Hematopoietic multipotent progenitor cell treated with erythropoietin and hydrocortisone succinate and interleukin-3 and kit ligand, for 8 days (in vitro differentiated cells): Measurements from ENCODE around the gene ZSCAN5C.
"Not testable (repeated sequence)": the region's sequence is repeated elsewhere in the genome, so short reads cannot be mapped to it uniquely, and the experiment has no call there.

Experiments used
- DNase-seq: peaks from one replicate; pipeline ENCODE4 v3.0.0-alpha.2; 2015

The ZSCAN5C gene, protein sequence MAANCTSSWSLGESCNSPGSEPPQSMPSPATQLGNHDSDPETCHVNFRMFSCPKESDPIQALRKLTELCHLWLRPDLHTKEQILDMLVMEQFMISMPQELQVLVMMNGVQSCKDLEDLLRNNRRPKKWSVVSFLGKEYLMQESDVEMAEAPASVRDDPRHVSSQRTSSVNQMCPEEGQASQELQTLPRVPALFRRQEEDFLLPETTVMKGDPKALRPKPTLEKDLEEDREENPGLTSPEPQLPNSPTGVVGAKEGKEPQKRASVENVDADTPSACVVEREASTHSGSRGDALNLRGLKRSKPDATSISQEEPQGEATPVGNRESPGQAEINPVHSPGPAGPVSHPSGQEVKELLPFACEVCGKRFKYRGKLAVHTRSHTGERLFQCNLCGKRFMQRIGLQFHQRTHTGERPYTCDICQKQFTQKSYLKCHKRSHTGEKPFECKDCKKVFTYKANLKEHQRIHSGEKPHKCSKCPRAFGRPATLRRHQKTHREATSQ

DNA sequence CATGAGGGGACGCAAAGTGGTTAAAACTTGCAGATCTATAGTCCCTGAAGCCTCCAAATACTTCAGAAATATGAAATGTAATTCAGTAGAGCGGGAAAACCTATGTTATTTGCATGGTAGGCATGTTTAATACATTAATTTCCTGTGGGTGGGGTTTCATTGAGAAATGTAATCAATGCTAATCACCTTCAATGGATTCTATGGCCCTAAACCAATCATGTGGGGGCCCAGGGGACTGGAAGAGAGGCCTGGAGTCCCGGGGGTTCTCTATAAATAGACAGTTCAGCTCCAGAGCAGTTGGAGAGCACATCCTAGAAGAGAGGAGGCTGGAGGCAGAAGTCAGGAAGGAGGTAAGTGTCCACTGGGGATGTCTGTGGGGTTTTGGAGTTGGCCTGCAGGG, at the start of gene ZSCAN5C:
TSS of gene ZSCAN5C (plus strand) at position 301 of the 400 bp plus-strand sequence. CDS start 3,641 bp downstream, outside the sequence.
- no peak for DNase-seq

DNA sequence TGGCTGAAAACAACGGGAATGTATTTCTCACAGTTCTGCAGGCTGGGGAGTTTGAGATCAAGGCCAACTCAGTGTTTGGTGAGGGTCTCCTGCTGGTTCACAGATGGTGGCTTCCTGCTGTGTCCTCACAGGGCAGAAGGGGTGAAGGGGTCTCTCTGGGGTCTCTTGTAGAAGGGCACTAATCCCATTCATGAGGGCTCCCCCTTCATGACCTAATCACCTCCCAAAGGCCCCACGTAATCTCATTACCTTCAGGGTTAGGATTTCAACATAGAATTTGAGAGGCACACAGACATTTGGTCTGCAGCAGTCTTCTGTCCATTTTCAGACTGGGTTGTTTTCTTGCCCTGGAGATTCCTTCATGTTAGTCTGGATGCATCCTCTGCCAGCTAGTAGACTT, 49.4 kb upstream of the ZSCAN5C start:
- no peak for DNase-seq

DNA sequence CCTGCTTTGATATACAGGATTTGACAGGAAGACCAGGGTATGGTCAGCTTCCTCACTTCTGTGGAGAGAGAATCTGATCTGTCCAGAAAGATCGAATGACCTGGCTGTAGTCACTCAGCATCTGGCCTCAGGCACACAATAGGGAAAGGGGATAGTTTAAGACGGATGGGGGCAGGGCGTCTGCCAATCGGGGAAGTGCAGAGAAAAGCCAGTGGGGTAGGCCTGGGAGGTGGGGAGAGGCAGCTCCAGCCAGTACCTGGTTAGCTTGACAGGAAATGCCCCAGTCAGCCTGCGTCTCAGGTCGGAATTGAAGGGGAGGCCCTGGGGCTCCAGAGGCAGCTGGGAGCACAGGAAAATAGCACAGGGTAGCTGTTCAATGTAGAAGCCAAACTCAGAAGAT, 48.6 kb upstream of the ZSCAN5C start:
- DNase-seq = no peak

DNA sequence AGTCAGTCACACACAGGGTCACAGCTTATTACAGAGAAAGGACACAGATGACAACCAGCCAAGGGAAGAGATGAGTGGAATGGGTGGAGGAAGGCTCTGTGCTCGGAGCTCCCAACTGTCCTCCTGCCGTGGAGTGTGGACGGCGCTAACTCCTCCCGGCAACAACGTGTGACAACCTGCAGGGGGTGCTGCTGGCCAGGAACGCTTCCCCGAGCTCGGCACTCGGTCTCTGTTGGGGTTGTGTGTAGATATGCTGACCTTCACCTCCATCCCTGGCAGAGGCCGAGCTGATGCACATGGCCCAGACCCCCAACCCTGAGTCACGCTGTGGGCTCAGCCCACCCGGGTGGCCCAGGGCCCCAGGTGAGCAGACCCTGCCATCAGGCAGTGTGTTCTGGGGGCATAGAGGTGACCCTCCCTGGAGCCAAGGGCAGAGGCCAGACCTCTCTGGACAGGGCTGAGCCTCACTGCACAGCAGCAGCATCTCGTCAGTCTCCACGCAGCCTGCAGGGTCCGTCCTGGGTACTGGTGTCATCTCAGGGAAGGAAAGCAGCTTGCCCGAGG, 46.9 kb upstream of the ZSCAN5C start:
- peak; percentile 22 for DNase-seq

DNA sequence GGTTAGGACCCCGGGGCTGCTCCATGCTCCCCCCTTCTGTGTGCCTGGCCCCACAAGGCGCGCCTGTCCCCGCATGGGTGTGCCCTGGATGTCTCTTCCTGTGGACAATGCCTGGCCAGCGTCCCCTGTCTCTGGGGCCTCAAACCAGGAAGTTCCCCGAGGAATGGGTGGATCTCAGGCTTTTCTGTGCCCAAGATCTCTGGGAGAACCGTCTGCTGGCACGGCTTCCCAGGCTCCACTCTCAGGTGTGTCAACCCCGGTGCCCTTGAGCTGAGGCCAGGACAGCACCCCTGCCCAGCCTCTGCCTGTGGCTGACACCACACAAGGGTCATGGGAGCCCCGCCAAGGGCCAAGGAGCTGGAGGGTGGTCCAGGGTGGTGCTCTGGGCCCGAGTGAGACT, 45.3 kb upstream of the ZSCAN5C start:
- DNase-seq = no peak

DNA sequence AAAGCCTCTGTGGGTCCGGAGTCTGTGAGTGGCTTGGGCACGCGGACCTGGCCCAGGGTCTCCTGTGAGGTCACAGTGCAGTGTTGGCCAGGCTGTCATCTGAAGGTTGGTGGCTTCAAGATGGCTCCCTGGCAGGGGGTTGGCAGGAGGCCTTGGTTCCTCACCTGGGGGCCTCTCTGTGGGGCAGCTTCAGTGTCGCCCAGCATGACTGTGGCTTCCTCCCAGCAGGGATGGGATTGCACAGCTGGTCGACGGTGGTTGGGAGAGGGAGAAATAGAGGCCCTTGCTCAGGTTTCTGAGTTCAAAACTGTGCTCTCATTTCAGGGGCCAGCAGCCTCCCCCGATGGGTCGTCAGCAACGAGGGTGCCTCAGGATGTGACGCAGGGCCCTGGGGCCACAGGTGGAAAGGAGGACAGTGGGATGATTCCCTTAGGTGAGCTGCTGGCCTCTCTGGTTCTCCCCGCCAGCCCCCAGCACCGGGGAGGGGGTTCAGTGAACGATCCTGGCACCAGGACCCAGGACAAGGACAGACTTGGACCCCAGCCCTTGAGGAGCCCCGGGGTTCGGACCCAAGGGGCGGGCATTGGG, 43.8 kb upstream of the ZSCAN5C start:
- no peak for DNase-seq

DNA sequence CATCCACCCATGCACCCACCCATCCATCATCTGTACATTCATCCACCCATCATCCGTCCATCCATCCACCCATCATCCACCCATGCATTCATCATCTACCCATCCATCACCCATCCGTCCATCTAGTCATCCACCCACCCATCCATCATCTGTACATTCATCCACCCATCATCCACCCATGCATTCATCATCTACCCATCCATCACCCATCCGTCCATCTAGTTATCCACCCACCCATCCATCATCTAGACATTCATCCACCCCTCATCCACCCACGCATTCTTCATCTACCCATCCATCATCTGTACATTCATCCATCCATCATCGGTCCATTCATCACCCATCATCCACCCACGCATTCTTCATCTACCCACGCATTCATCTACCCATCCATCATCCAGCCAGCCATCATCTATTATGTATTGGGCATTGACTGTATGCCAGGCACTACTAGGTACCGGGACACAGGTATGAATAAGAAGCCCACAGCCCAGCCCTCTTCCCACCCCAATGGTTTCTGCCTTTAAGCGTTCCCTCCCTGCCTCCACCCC, 43.0 kb upstream of the ZSCAN5C start:
- no peak for DNase-seq

DNA sequence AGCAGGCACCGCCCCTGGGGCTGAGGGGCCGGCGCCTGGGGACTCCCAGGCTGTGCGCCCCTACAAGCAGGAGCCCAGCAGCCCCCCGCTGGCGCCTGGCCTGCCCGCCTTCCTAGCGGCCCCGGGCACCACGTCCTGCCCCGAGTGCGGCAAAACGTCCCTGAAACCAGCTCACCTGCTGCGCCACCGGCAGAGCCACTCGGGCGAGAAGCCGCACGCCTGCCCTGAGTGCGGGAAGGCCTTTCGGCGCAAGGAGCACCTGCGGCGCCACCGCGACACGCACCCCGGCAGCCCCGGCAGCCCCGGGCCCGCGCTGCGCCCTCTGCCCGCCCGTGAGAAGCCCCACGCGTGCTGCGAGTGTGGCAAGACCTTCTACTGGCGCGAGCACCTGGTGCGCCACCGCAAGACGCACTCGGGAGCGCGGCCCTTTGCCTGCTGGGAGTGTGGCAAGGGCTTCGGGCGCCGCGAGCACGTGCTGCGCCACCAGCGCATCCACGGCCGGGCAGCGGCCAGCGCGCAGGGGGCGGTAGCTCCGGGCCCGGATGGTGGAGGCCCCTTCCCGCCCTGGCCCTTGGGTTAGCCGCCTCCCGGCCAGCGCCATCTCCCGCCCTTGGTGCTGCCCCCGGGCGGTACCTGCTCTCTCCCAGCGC, 42.3 kb upstream of the ZSCAN5C start:
- no peak for DNase-seq

DNA sequence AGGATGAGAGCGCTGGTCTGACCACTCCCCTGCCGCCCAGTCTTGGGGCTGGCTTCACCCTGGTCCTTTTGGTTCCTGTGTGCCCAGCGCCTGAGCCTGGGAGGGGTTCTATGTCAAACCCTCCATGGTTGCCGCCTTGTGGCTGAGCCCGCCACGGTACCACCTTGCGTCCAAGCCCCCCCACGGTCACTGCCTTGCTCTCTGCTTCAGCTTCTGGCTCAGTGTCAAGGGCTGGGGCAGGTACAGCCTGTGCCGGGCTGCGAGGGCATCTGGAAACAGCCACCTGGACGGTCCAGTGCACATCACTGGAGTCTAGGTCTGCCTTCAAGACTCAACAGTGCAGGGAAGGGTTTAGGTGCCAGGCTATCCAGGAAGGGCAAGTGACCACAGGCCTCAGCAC, 40.5 kb upstream of the ZSCAN5C start:
- DNase-seq = no peak

DNA sequence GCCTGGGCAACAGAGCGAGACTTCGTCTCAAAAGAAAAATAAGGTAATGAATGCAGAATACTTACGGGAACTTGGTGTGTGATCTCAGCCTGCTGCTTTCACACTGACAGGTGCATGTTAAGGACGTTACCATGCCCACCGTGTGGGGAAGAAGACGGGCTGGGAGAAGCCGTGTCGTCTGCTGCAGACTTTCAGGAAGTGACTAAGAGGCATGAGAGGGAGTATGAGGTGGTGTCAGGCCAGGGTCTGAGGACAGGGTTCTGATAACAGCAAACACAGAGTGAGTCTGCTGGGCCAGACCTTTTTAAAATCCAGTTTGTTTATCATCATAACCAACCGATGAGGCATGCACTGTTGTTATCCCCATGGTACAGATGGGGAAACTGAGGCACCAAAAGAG, 39.8 kb upstream of the ZSCAN5C start:
- peak; percentile 13 for DNase-seq

DNA sequence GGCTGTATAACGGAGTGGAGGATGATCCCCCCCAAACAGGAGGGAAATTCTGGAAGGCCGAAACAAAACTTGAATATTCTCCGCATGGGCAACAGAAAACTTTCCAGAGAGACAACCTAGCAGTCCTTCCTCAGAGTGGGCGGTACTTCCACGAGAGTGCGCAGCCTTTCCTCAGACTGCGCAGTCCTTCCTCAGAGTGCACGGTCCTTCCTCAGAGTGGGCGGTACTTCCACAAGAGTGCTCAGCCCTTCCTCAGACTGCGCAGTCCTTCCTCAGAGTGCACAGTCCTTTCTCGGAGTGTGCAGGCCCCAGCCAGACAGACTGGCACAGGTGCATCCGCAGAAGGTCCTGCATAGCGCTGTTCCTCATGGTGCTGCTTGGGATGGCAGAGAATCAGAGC, 39.0 kb upstream of the ZSCAN5C start:
- no peak for DNase-seq

DNA sequence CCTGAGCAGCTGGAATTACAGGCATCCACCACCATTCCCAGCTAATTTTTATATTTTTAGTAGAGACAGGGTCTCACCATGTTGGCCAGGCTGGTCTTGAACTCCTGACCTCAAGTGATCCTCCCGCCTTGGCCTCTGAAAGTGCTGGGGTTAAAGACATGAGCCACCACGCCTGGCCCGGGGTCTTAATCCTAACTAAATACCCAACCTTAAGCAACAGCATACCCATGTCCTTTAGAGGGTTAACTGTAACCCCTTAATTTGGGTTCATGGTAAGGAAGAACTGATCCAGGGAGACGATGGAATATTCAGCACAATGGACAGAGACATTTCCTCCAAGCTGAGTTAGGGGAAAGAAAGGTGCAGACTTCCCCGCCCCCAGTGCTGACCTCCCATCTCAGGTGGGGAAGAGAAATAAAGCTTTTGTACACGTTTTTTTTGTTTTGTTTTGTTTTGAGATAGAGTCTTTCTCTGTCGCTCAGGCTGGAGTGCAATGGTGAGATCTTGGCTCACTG, 35.0 kb upstream of the ZSCAN5C start:
- peak; percentile 22 for DNase-seq

DNA sequence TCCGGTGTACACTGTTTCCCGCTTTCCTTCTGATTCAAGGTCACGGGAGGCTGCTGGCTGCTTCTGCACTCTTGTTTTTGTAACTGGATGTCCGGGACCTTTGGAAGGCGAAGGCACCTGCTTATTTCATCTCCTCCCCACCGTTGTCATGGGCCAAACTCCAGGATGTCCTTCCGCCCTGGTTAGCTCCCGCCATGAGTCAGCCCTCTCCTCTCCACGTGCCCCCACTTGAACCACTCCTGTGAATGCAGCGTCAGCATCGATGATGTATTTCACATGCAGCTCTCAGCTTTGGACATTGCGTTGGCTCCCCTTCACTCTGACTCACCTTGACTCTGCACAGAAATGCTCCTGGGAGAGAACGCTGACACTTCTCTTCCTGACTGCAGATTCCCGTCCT, 31.8 kb upstream of the ZSCAN5C start:
- no peak for DNase-seq

DNA sequence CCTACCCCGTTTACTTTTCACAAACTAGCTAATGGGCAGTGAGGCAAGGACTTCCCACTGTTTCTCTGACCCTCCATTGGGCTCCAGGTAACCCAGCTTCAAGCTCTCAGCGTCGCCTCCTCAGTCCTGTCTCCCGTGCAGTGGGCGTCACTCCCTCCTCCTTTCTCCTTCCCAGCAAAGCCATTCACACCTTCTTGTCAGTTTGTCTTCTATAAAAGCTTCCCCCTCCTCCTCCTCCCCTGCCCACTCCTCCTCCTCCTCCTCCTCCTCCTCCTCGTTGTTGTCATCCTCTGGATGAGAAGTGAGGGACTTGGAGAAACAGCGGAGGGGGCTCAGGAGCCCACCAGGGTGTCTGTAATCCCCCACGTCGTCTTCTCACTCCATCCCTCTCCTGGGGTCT, 28.0 kb upstream of the ZSCAN5C start:
- DNase-seq = no peak

DNA sequence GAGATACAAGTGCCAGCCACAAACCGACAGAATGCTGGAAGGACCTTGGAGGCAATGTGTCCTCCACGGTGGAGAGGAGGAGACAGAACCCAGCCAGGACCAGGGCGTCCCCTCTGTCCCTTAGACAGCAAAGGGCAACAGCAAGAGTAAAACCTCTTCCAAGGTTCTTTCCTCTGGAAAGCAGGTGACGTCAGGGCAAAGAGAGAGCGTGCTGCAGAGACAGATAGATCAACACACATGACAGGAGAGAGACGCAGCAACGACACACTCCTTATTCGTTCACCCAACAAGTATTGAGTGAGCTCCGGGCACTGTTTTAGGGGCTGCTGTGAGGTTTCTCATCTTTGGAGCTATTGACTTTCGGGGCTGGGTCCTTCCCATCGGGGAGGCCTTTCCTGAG, 27.5 kb upstream of the ZSCAN5C start:
- DNase-seq = no peak

DNA sequence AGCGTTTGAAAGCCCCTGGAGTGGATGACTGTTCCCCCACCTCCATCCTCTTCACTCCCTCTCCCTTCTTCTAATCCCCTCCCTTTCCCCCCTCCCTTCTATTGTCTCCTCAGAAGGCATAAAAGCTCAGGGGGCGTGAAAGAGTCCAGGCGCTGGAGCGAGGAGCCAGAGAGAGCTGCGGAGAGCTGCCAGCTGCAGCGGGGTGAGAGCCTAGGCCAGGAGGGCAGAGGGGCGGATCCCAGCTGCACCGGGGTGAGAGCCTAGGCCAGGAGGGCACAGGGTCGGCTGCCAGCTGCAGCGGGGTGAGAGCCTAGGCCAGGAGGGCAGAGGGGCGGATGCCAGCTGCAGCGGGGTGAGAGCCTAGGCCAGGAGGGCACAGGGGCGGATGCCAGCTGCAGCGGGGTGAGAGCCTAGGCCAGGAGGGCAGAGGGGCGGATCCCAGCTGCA, 26.2 kb upstream of the ZSCAN5C start, which contains the start of gene GALP:
TSS of gene GALP (plus strand) at position 148 of the 447 bp plus-strand sequence. CDS start 1,101 bp downstream, outside the sequence.
- not testable (repeated sequence) for DNase-seq

DNA sequence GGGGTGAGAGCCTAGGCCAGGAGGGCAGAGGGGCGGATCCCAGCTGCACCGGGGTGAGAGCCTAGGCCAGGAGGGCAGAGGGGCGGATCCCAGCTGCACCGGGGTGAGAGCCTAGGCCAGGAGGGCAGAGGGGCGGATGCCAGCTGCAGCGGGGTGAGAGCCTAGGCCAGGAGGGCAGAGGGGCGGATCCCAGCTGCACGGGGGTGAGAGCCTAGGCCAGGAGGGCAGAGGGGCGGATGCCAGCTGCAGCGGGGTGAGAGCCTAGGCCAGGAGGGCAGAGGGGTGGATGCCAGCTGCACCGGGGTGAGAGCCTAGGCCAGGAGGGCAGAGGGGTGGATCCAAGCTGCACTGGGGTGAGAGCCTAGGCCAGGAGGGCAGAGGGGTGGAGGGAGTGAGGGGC, 25.8 kb upstream of the ZSCAN5C start:
- DNase-seq = not testable (repeated sequence)

DNA sequence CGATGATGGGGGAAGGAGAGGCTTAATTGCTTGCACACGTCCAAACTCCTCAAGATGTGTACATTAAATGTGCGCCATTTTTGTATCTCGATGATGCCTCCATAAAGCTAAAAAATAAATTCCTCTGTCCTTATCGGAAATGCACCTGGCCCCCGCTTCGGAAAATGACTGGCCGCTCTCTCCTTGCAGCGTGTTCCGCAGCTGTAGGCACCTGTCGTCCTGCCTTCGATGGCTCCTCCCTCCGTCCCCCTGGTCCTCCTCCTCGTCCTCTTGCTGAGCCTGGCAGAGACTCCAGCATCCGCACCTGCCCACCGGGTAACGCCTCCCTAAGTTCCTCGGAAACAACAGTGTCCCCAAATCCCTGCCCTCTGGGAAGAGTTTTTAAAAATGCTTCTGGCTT, 25.2 kb upstream of the ZSCAN5C start:
- DNase-seq = no peak

DNA sequence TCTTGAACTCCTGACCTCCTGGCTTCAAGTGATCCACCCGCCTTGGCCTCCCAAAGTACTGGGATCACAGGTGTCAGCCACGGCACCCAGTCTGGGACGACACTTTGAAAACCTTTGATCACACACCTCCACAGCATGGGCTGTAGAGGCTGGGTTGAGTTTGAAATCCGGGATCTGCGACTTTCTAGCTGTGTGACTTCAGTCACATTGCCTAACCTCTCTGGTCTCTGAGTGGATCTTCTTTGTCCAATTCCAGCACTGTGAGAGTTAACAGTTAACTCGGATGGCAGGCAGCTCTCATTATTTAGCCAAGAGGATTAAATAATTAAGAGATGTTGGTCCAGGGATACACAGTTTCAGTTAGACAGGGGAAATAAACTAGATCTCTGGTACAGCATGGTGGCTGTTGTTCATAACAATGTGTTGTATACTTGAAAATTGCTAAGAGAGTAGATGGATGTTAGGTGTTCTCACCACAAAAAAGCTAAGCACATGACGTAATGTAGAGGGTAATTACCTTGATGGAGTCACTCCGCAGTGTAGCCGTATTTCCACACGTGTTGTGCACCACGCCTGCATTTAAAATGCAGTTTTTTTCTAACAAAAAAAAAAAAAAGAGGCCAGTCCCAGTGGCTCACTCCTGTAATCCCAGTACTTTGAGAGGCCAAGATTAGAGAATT, 24.4 kb upstream of the ZSCAN5C start:
- DNase-seq = no peak

DNA sequence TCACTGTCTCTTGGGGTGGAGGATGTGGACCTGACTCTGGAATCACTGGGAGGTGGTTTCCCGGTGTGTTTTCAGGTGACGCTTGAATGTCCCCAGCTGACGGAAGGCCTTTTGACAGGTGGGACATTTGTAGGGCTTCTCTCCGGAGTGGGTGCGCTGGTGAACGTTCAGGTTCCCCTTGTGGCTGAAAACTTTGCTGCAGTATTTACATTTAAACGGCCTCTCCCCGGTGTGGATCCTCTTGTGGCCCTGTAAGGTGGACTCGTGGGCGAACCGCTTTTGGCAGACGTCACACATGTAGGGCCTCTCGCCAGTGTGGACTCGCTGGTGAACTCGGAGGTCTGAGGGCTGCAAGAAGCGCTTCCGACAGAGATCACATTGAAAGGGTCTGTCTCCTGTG, 12.3 kb upstream of the ZSCAN5C start:
- DNase-seq = no peak

DNA sequence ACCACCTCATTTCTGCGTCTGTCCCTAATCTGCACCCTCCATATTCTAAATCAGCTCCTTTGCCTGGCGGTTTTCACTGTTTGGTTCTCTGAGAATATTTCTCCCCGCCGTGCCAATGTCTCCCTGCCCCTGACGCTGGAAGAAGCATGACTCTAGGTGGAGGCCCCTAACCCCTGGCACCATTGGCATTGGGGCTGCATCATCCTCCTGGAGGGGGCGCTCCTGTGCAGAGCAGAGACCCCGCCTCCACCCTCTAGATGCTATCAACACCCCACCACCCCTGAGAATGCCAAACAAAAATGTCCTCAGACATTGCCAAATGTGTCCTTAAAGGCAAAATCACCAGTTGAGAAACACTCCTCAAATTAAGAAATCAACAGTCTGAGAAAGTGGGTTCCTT, 11.0 kb upstream of the ZSCAN5C start:
- DNase-seq = no peak

DNA sequence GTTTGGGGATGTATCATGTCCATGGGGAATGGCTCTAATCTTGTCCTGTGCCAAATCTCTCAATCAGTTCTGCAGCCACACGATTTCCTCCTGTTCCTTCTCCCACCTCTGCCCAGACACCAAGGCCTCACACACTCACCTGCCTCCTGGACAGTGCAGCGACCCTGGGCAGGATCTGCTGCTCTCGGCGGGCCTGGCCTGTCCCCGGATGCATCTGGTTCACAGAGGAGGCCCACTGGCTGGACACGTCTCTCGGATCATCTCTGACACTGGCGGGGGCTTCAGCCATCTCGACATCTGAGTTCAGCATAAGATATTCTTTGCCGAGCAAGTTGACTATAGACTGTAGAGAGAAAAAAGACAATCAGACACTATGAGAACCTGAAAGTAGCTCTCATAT, 10.4 kb upstream of the ZSCAN5C start:
- no peak for DNase-seq
